Tibial nerve (tissue), 4 donors: ENCODE results near the gene FGGY. TPM values are rescaled to one million over a fixed set of nuclear protein-coding genes. Genes with fewer than 3 reads are reported as not detected.

Experiments used
- DNase-seq, 2 donors: peaks; one replicate each; pipeline ENCODE4 v3.0.0-alpha.2; 2019; ENCODE audit warnings: low spot score in 2 of 2
- H3K27ac ChIP-seq, 4 donors: fragments of 200-600 bp; sonication (generic) in 3 of 4; one replicate each; pipeline ENCODE4 v1.5.1; 2017 to 2019; ENCODE audit warnings: mild to moderate bottlenecking in 1 of 4
- H3K27me3 ChIP-seq, 2 donors: fragments of 200-600 bp; sonication (generic) in 1 of 2; one replicate each; pipeline versions ENCODE4 v1.5.1 to v1.6.0; 2017 to 2019
- H3K36me3 ChIP-seq, 3 donors: fragments of 200-600 bp; sonication (generic); one replicate each; pipeline ENCODE4 v1.5.1; 2018 to 2019
- H3K4me1 ChIP-seq, 4 donors: fragments of 200-600 bp; sonication (generic) in 3 of 4; one replicate each; pipeline ENCODE4 v1.5.1; 2017 to 2019
- H3K4me3 ChIP-seq, 4 donors: fragments of 200-600 bp; sonication (generic) in 3 of 4; one replicate each; pipeline ENCODE4 v1.5.1; 2017 to 2019; ENCODE audit warnings: mild to moderate bottlenecking in 1 of 4, moderate library complexity in 1 of 4
- H3K9me3 ChIP-seq, 4 donors: fragments of 200-600 bp; sonication (generic) in 3 of 4; one replicate each; pipeline ENCODE4 v1.5.1; 2017 to 2019
- EP300 ChIP-seq, 2 donors: sonication (generic); formaldehyde crosslinking; IDR thresholded peaks; one replicate each; pipeline ENCODE4 v1.6.1; 2017; ENCODE audit warnings: antibody characterized with exemption in 2 of 2, mild to moderate bottlenecking in 1 of 2
- POLR2A ChIP-seq, 2 donors: fragments of 450-650 bp; IDR thresholded peaks; one replicate each; pipeline ENCODE4 v1.6.1; 2017; ENCODE audit warnings: antibody characterized with exemption in 2 of 2, mild to moderate bottlenecking in 2 of 2, moderate library complexity in 2 of 2
- WGBS, 2 donors: methylation state at CpG; one replicate each; pipeline ENCODE4 v1.1.5; 2018; 5-methylcytosine and 5-hydroxymethylcytosine counted together
- total RNA-seq, 4 donors: library from RNA; depleted of rRNA; stranded (reverse); fragments of >200 nt; gene quantifications; one replicate each; pipeline ENCODE4 v1.1.0, GENCODE V29; 2016
- TF ChIP-seq, protein P1 (sequence below), 5 experiments: fragments of 200-600 bp in 3 of 5; fragments of 450-650 bp in 2 of 5; sonication (generic) in 3 of 5; IDR thresholded peaks; one replicate each; pipeline ENCODE4 v1.5.1; 2016 to 2019; ENCODE audit warnings: antibody characterized with exemption in 5 of 5, mild to moderate bottlenecking in 3 of 5, moderate library complexity in 2 of 5

Gene FGGY
- total RNA-seq, 4 donors from 2014 or later, result 27.0 to 40.6 (median 32.9) TPM

GRCh38 chr1:59302297-59302696, 5.4 kb downstream of the FGGY start:
- H3K27me3 ChIP-seq, result no peaks in the 10 kb centered on the region
- H3K27ac ChIP-seq, result no peak overlapping the region
- WGBS, 2 donors, result 94 to 100% methylated on average over 1 of the region's 1 CpG
- H3K36me3 ChIP-seq, result peaks cover 0 to 4% (median 0%) of the 10 kb centered on the region in 3 donors
- peaks cover 0 to 13% (median 0%) of the 10 kb centered on the region in 4 donors for H3K9me3 ChIP-seq
- DNase-seq, result no peak
- H3K4me1 ChIP-seq, result peaks cover 0 to 22% (median 17%) of the 10 kb centered on the region in 4 donors
- TF ChIP-seq EP300 (IDR thresholded peaks at IDR 0.05) (no peak), POLR2A (IDR thresholded peaks at IDR 0.05) (no peak)
- TF ChIP-seq, protein P1, sequence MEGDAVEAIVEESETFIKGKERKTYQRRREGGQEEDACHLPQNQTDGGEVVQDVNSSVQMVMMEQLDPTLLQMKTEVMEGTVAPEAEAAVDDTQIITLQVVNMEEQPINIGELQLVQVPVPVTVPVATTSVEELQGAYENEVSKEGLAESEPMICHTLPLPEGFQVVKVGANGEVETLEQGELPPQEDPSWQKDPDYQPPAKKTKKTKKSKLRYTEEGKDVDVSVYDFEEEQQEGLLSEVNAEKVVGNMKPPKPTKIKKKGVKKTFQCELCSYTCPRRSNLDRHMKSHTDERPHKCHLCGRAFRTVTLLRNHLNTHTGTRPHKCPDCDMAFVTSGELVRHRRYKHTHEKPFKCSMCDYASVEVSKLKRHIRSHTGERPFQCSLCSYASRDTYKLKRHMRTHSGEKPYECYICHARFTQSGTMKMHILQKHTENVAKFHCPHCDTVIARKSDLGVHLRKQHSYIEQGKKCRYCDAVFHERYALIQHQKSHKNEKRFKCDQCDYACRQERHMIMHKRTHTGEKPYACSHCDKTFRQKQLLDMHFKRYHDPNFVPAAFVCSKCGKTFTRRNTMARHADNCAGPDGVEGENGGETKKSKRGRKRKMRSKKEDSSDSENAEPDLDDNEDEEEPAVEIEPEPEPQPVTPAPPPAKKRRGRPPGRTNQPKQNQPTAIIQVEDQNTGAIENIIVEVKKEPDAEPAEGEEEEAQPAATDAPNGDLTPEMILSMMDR (IDR thresholded peaks at IDR 0.05), result no peak
- H3K4me3 ChIP-seq, result no peak overlapping the region

DNA sequence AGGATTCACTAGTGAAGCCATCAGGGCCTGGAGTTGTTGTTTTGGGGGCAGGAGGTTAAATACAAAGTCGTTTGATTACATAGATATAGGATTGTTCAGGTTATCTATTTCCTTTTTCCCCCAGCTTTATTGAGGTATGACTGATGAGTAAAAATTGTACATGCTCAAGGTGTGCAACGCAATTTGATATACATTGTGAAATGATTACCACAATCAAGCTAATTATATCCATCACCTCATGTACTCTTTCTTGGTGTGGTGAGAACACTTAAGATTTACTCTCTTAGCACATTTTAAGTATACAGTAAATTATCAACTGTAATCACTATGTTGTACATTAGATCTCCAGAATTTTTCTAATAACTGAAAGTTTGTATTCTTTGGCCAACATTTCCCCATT, 6.0 kb downstream of the FGGY start:
- TF ChIP-seq POLR2A (IDR thresholded peaks at IDR 0.05), result no peak
- TF ChIP-seq, protein P1 (IDR thresholded peaks at IDR 0.05), result no peak
- TF ChIP-seq EP300 (IDR thresholded peaks at IDR 0.05), result no peak
- peaks cover 0 to 16% (median 12%) of the 10 kb centered on the region in 4 donors for H3K4me1 ChIP-seq
- H3K36me3 ChIP-seq, result peaks cover 0 to 4% (median 0%) of the 10 kb centered on the region in 3 donors
- H3K4me3 ChIP-seq, result no peak overlapping the region
- no peak overlapping the region for H3K27ac ChIP-seq
- no peaks in the 10 kb centered on the region for H3K27me3 ChIP-seq
- H3K9me3 ChIP-seq, result peaks cover 0 to 13% (median 0%) of the 10 kb centered on the region in 4 donors
- DNase-seq, result no peak
- WGBS, 2 donors, result 55 to 90% methylated on average over 2 of the region's 2 CpGs

DNA sequence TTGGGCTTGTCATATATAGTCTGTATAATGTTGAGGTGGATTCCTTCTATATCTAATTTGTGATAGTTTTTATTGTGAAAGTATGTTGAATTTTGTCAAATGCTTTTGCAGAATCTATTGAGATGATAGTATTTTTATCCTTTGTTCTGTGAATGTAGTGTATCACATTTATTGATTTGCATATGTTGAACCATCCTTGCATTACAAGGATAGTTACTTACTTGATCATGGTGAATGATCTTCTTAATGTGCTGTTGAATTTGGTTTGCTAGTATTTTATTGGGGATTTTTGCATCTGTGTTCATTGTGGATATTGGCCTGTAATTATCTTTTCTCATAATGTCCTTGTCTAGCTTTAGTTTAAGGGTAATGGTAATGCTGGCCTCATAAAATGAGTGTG, 8.3 kb downstream of the FGGY start:
- DNase-seq, result no peak
- Histone ChIP-seq H3K9me3 (peaks cover 0 to 13% (median 0%) of the 10 kb centered on the region in 4 donors), H3K27ac (no peak overlapping the region), H3K4me3 (no peak overlapping the region), H3K4me1 (peaks cover 0 to 8% (median 0%) of the 10 kb centered on the region in 4 donors), H3K36me3 (peaks cover 0 to 4% (median 0%) of the 10 kb centered on the region in 3 donors), H3K27me3 (no peaks in the 10 kb centered on the region)
- no peak for TF ChIP-seq EP300 (IDR thresholded peaks at IDR 0.05)
- TF ChIP-seq, protein P1 (IDR thresholded peaks at IDR 0.05), result no peak
- no peak for TF ChIP-seq POLR2A (IDR thresholded peaks at IDR 0.05)

- no peak for DNase-seq
- peaks cover 0 to 4% (median 0%) of the 10 kb centered on the region in 3 donors for H3K36me3 ChIP-seq
- no peaks in the 10 kb centered on the region for H3K27me3 ChIP-seq
- no peak for TF ChIP-seq POLR2A (IDR thresholded peaks at IDR 0.05)
- TF ChIP-seq EP300 (IDR thresholded peaks at IDR 0.05), result no peak
- TF ChIP-seq, protein P1 (IDR thresholded peaks at IDR 0.05), result no peak
- H3K4me1 ChIP-seq, result peaks cover 0 to 9% (median 0%) of the 10 kb centered on the region in 4 donors
- no peak overlapping the region for H3K4me3 ChIP-seq
- H3K27ac ChIP-seq, result no peak overlapping the region
- peaks cover 0 to 13% (median 0%) of the 10 kb centered on the region in 4 donors for H3K9me3 ChIP-seq
Observed at GRCh38 chr1:59307591-59307990, 10.7 kb downstream of the FGGY start.

DNA sequence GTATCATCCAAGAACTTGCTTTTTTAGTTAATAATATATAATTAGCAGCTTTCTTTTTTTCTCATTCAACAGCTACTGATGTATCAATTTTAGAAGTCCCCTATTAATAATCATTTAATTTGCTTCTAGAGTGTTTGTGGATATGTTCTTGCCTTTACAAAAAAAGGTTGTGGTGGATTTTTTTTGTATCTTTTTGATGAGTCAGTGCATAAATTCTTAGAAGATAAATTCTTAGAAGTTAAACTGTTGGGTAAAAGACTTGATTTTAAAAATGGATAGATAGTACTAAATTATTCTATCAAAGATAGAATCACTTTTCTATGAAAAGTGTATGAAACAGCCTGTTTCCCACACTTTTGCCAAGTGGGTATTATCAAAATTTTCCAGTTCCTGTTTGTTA, 11.9 kb downstream of the FGGY start:
- H3K27me3 ChIP-seq, result no peaks in the 10 kb centered on the region
- no peak overlapping the region for H3K4me3 ChIP-seq
- H3K27ac ChIP-seq, result no peak overlapping the region
- TF ChIP-seq EP300 (IDR thresholded peaks at IDR 0.05), result no peak
- TF ChIP-seq, protein P1 (IDR thresholded peaks at IDR 0.05), result no peak
- TF ChIP-seq POLR2A (IDR thresholded peaks at IDR 0.05), result no peak
- DNase-seq, result no peak
- H3K4me1 ChIP-seq, result peaks cover 0 to 9% (median 0%) of the 10 kb centered on the region in 4 donors
- H3K9me3 ChIP-seq, result peaks cover 0 to 13% (median 0%) of the 10 kb centered on the region in 4 donors
- H3K36me3 ChIP-seq, result peaks cover 0 to 4% (median 0%) of the 10 kb centered on the region in 3 donors
